HG02678 (cell line): ENCODE data around the gene TCF25.
"Not testable (repeated sequence)": the region's sequence is repeated elsewhere in the genome, so short reads cannot be mapped to it uniquely, and the experiment has no call there.

Source experiments
- ATAC-seq: cut with Tn5 transposase; IDR thresholded peaks from one replicate; pipeline ENCODE4 v1.9.1; 2021; ENCODE audit warnings: mild to moderate bottlenecking, moderate library complexity; ENCODE audit not compliant: unreplicated experiment

The TCF25 gene

GRCh38 chr16:89873109-89873971, at the start of gene TCF25:
TSS of gene TCF25 (plus strand) at chr16:89873592. CDS start at chr16:89873668, 76 bp downstream.
- ATAC-seq: peak; percentile 49

GRCh38 chr16:89823824-89824148, 49.6 kb upstream of the TCF25 start:
- ATAC-seq: not testable (repeated sequence)

GRCh38 chr16:89826531-89827382, 46.6 kb upstream of the TCF25 start:
- no peak for ATAC-seq

- ATAC-seq: no peak
Measured at GRCh38 chr16:89827383-89828198, 45.8 kb upstream of the TCF25 start.

GRCh38 chr16:89828199-89828869, 45.1 kb upstream of the TCF25 start, which contains the start of gene SPIRE2:
TSS of gene SPIRE2 (plus strand) at chr16:89828475. CDS start at chr16:89828551, 76 bp downstream.
- peak; percentile 58 for ATAC-seq

- ATAC-seq: no peak
Measured at GRCh38 chr16:89828870-89829629, 44.3 kb upstream of the TCF25 start.

- ATAC-seq: no peak
Measured at GRCh38 chr16:89829630-89830437, 43.6 kb upstream of the TCF25 start.

- ATAC-seq: no peak
Measured at GRCh38 chr16:89831810-89832328, 41.5 kb upstream of the TCF25 start.

GRCh38 chr16:89833664-89834363, 39.6 kb upstream of the TCF25 start:
- not testable (repeated sequence) for ATAC-seq

GRCh38 chr16:89834813-89835363, 38.5 kb upstream of the TCF25 start:
- ATAC-seq: not testable (repeated sequence)

- not testable (repeated sequence) for ATAC-seq
Measured at GRCh38 chr16:89836484-89836883, 36.9 kb upstream of the TCF25 start.

GRCh38 chr16:89837014-89837546, 36.3 kb upstream of the TCF25 start:
- no peak for ATAC-seq

GRCh38 chr16:89841275-89841674, 32.1 kb upstream of the TCF25 start:
- no peak for ATAC-seq

- ATAC-seq: no peak
Measured at GRCh38 chr16:89842471-89843408, 30.7 kb upstream of the TCF25 start.

GRCh38 chr16:89843409-89844350, 29.7 kb upstream of the TCF25 start:
- ATAC-seq: no peak
